ENCODE data around the gene RNF152.

RNF152 gene

GRCh38 chr18:61892683-61893308 lies at the start of gene RNF152:
TSS of gene RNF152 (minus strand) at chr18:61893007. CDS start at chr18:61816463, 76,544 bp downstream.
- peak in 1 of 2 donors; percentile 3 for DNase-seq (ENCODE audit: low spot score in 2 of 2)
- no peaks in the 10 kb centered on the region for H3K36me3 Mint-ChIP-seq
- peaks cover 11% of the 10 kb centered on the region for H3K4me1 Mint-ChIP-seq
- peak within 1 kb of the TSS; percentile 76 for H3K4me3 Mint-ChIP-seq
- H3K27ac Mint-ChIP-seq: no peak within 1 kb of the TSS
- ATAC-seq: peak; percentile 4
- H3K9me3 Mint-ChIP-seq: no peaks in the 10 kb centered on the region

GRCh38 chr18:61941948-61942471 lies 49.2 kb upstream of the RNF152 start:
- no peak for DNase-seq (ENCODE audit: low spot score in 2 of 2)
- Mint-ChIP-seq H3K4me1 (peaks cover 12% of the 10 kb centered on the region), H3K36me3 (no peaks in the 10 kb centered on the region), H3K27ac (no peak overlapping the region), H3K4me3 (no peak overlapping the region), H3K9me3 (peaks cover 2% of the 10 kb centered on the region)
- ATAC-seq: no peak

GRCh38 chr18:61939046-61939674 lies 46.4 kb upstream of the RNF152 start:
- Mint-ChIP-seq H3K36me3 (no peaks in the 10 kb centered on the region), H3K4me3 (no peak overlapping the region), H3K4me1 (peaks cover 12% of the 10 kb centered on the region), H3K9me3 (peaks cover 2% of the 10 kb centered on the region), H3K27ac (no peak overlapping the region)
- ATAC-seq (no peak), DNase-seq (ENCODE audit: low spot score in 2 of 2) (no peak)

- no peak overlapping the region for H3K27ac Mint-ChIP-seq
- ATAC-seq (no peak), DNase-seq (ENCODE audit: low spot score in 2 of 2) (no peak)
- no peaks in the 10 kb centered on the region for H3K4me1 Mint-ChIP-seq
- no peak overlapping the region for H3K4me3 Mint-ChIP-seq
- no peaks in the 10 kb centered on the region for H3K36me3 Mint-ChIP-seq
- H3K9me3 Mint-ChIP-seq: no peaks in the 10 kb centered on the region
These were observed 42.6 kb upstream of the RNF152 start for GRCh38 chr18:61935362-61935761.

- H3K36me3 Mint-ChIP-seq: no peaks in the 10 kb centered on the region
- no peak overlapping the region for H3K4me3 Mint-ChIP-seq
- no peaks in the 10 kb centered on the region for H3K9me3 Mint-ChIP-seq
- no peak overlapping the region for H3K27ac Mint-ChIP-seq
- H3K4me1 Mint-ChIP-seq: peaks cover 7% of the 10 kb centered on the region
- ATAC-seq (no peak), DNase-seq (ENCODE audit: low spot score in 2 of 2) (no peak)
These were observed 39.0 kb upstream of the RNF152 start for GRCh38 chr18:61931654-61932379.

GRCh38 chr18:61929881-61930640 lies 37.3 kb upstream of the RNF152 start:
- Mint-ChIP-seq H3K4me1 (peaks cover 21% of the 10 kb centered on the region), H3K27ac (no peak overlapping the region), H3K4me3 (no peak overlapping the region), H3K36me3 (no peaks in the 10 kb centered on the region), H3K9me3 (no peaks in the 10 kb centered on the region)
- DNase-seq (ENCODE audit: low spot score in 2 of 2) (no peak), ATAC-seq (no peak)

- H3K4me1 Mint-ChIP-seq: peaks cover 36% of the 10 kb centered on the region
- H3K4me3 Mint-ChIP-seq: no peak overlapping the region
- H3K9me3 Mint-ChIP-seq: no peaks in the 10 kb centered on the region
- no peaks in the 10 kb centered on the region for H3K36me3 Mint-ChIP-seq
- DNase-seq (ENCODE audit: low spot score in 2 of 2): no peak
- no peak overlapping the region for H3K27ac Mint-ChIP-seq
- peak; percentile 90 for ATAC-seq
These were observed 33.7 kb upstream of the RNF152 start for GRCh38 chr18:61926532-61926931.

GRCh38 chr18:61924550-61924949 lies 31.7 kb upstream of the RNF152 start:
- Mint-ChIP-seq H3K9me3 (no peaks in the 10 kb centered on the region), H3K4me1 (peaks cover 36% of the 10 kb centered on the region), H3K27ac (no peak overlapping the region), H3K36me3 (no peaks in the 10 kb centered on the region), H3K4me3 (no peak overlapping the region)
- DNase-seq (ENCODE audit: low spot score in 2 of 2) (no peak), ATAC-seq (no peak)

GRCh38 chr18:61922435-61922834 lies 29.6 kb upstream of the RNF152 start:
- Mint-ChIP-seq H3K27ac (no peak overlapping the region), H3K9me3 (no peaks in the 10 kb centered on the region), H3K36me3 (no peaks in the 10 kb centered on the region), H3K4me1 (peaks cover 41% of the 10 kb centered on the region), H3K4me3 (no peak overlapping the region)
- peak; percentile 81 for ATAC-seq
- DNase-seq (ENCODE audit: low spot score in 2 of 2): no peak

- ATAC-seq (no peak), DNase-seq (ENCODE audit: low spot score in 2 of 2) (no peak)
- Mint-ChIP-seq H3K4me3 (no peak overlapping the region), H3K27ac (no peak overlapping the region), H3K36me3 (no peaks in the 10 kb centered on the region), H3K9me3 (no peaks in the 10 kb centered on the region), H3K4me1 (peaks cover 34% of the 10 kb centered on the region)
These were observed 28.9 kb upstream of the RNF152 start for GRCh38 chr18:61921621-61922235.

GRCh38 chr18:61917818-61918217 lies 25.0 kb upstream of the RNF152 start:
- no peak for ATAC-seq
- Mint-ChIP-seq H3K4me1 (peaks cover 19% of the 10 kb centered on the region), H3K36me3 (no peaks in the 10 kb centered on the region), H3K9me3 (no peaks in the 10 kb centered on the region), H3K4me3 (no peak overlapping the region), H3K27ac (peak overlapping the region; percentile 17)
- DNase-seq (ENCODE audit: low spot score in 2 of 2): no peak

GRCh38 chr18:61912476-61912875 lies 19.7 kb upstream of the RNF152 start:
- Mint-ChIP-seq H3K4me1 (peaks cover 6% of the 10 kb centered on the region), H3K4me3 (no peak overlapping the region), H3K36me3 (no peaks in the 10 kb centered on the region), H3K9me3 (no peaks in the 10 kb centered on the region), H3K27ac (no peak overlapping the region)
- DNase-seq (ENCODE audit: low spot score in 2 of 2) (no peak), ATAC-seq (no peak)

GRCh38 chr18:61910101-61910500 lies 17.3 kb upstream of the RNF152 start:
- Mint-ChIP-seq H3K27ac (no peak overlapping the region), H3K9me3 (no peaks in the 10 kb centered on the region), H3K4me1 (no peaks in the 10 kb centered on the region), H3K36me3 (no peaks in the 10 kb centered on the region), H3K4me3 (no peak overlapping the region)
- DNase-seq (ENCODE audit: low spot score in 2 of 2) (no peak), ATAC-seq (no peak)

GRCh38 chr18:61908661-61909060 lies 15.9 kb upstream of the RNF152 start:
- no peaks in the 10 kb centered on the region for H3K4me1 Mint-ChIP-seq
- H3K27ac Mint-ChIP-seq: no peak overlapping the region
- no peak for DNase-seq (ENCODE audit: low spot score in 2 of 2)
- no peak overlapping the region for H3K4me3 Mint-ChIP-seq
- no peak for ATAC-seq
- no peaks in the 10 kb centered on the region for H3K36me3 Mint-ChIP-seq
- H3K9me3 Mint-ChIP-seq: no peaks in the 10 kb centered on the region

Measured in stimulated activated effector memory CD8-positive, alpha-beta T cell treated with anti-CD3 and anti-CD28 coated beads, Interleukin-12 subunit alpha, Interleukin-12 subunit beta, amount 100 ng/mL, for 72 hours (primary cell).